GM21367 (cell line): ENCODE results near the gene LCAT.

Experiments used
- ATAC-seq: cut with Tn5 transposase; IDR thresholded peaks from one replicate; pipeline ENCODE4 v1.9.1; 2021; ENCODE audit not compliant: unreplicated experiment

The LCAT gene

GRCh38 chr16:67969254-67970039 lies 25.5 kb upstream of the LCAT start:
- ATAC-seq: no peak

DNA sequence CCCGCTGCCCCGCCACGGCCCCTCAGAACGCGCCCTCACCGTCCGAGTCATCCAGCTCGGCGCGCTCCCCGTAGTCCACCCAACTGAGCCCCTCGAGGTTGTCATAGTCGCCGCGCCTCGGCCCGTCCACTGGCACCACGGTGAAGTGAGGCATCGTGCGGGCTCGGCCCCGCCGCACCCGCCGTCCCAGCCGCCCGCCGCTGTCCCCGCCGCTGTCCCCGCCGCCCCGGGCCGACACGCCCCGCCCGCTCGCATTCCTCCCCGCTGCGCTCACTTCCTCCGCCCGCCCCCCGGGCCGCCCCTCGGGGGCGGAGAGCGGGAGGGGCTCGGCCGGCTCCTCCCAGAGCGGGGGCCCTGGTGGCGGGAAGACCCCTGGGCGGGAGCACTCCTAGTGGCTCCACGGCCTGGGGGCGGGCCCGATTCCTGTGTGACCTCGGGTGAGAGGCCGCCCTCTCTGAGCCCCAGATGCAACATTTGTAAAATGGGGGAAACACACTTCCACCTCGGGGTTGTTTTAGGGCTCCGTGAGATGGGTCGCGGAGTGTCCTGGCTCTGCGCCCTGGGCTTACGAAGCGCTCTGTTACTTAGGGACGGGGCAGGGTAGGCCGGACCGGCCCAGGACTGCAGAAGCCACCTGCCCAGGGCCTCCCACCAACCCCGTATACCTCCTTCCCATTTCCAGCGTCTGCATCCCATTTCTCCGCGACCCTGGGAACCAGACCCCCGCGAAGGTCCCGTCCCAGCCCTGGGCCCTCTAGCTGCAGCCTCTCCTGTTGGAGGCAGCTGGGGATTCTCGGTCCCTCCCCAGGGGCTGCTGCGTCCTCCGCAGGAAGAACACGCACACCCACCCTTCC lies 24.7 kb upstream of the LCAT start, which contains the start of gene SLC12A4:
TSS of gene SLC12A4 (minus strand) at position 238 of the 854 bp plus-strand sequence. CDS start at position 154, 84 bp downstream.
- peak; percentile 64 for ATAC-seq

GRCh38 chr16:67967958-67968399 lies 24.1 kb upstream of the LCAT start:
- ATAC-seq: peak; percentile 15

- no peak for ATAC-seq
These were observed 23.4 kb upstream of the LCAT start for GRCh38 chr16:67967183-67967957.

DNA sequence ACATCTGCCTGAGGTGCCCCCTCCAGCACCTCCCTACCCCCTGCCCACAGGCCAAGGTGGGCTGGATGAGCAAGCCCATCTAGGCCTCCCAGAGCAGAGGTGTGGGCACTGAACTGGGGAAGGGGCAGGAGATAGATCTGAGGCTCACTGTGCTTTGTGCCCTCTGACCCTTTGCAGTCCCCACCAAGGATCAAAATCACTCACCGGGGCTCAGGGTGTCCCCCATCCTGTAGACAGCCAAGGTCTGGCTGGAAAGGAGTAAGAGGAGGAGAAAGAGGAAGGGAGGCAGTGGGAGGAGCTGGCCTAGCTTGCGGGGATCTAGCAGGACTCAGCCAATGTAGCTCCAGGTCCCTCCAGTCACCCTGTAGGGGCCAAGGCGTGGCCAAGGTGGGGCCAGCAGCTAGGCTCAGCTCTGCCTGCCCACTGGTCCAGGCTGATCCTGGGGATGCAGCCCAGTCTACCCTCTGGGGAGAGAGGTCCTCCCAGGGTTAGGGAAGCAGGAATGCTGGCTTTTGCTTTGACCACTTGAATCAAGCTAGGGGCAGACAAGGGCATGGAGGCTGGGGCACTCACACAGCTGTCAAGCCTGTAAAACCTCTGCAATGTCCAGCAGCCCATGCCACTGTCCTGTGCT lies 22.7 kb upstream of the LCAT start:
- no peak for ATAC-seq

- ATAC-seq: no peak
These were observed 22.0 kb upstream of the LCAT start for GRCh38 chr16:67965668-67966548.

DNA sequence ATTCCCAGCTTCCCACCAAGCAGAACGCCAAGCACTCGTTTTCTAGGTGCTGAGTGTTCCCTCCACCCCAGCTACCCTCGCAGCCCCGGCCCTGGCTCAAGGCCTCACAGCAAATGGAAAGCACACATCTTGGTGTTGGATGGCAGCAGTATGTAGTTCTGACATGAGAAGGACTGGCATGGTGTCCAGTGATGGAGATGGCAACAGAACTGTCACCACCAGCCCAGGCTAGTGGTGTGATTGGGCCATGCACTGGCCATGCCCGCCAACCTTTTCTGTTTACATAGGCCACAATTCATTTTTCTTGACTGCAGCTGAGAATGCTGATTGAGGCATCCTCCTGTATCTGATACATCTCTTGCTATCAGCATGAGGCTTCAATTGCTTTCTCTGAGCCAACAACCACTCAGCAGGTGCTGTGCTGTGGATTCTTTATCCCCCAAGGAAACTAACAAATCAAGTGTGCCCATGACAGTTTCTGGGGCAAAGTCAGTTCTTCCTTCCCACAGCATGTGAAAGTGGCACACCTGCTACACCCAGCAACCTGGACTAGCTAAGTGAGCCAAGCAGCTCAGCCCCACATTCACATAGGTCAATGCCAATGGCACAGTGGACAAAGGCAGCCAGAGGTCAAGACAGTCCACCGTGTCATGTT lies 20.7 kb upstream of the LCAT start:
- ATAC-seq: no peak

- no peak for ATAC-seq
These were observed 19.9 kb upstream of the LCAT start for GRCh38 chr16:67963662-67964321.

DNA sequence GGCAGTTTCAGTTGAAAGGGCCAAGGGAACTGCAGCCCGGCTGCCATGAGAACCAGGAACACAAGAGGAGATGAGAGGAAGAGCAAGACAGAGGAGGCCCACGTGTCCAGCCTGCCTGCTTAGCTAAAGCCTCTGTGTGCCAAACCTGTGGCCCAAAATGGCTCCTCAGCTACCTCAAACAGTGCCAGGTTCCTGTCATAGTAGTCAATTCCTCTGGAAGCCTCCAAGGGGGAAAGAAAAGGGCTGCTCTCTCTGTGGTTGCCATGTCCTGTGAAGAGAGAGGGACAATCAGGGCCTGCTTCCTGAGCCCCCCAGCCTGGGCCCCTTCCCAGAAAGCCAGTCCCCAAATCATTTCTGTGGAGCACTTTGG lies 19.4 kb upstream of the LCAT start:
- no peak for ATAC-seq

- no peak for ATAC-seq
These were observed 18.2 kb upstream of the LCAT start for GRCh38 chr16:67962135-67962534.

DNA sequence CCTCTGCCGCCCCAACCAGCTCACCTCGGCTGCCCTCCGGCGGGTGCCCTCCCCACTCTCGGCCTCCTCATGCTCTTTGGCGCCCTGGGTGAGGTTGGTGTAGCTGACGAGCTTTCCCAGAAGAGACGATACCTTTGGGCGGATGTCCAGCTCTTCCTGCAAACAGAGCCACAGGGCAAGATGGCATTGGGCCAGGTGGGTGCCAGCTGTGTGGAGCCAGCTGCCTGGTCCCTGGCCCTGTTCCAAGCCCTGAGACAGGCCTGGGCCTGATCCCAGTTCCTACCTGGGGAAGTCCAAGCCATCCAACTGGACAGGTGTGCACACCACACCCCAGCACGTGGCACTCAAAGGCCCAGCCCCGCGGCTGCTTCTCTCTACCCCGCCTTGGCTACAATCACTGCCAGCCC lies 17.6 kb upstream of the LCAT start:
- ATAC-seq: no peak

DNA sequence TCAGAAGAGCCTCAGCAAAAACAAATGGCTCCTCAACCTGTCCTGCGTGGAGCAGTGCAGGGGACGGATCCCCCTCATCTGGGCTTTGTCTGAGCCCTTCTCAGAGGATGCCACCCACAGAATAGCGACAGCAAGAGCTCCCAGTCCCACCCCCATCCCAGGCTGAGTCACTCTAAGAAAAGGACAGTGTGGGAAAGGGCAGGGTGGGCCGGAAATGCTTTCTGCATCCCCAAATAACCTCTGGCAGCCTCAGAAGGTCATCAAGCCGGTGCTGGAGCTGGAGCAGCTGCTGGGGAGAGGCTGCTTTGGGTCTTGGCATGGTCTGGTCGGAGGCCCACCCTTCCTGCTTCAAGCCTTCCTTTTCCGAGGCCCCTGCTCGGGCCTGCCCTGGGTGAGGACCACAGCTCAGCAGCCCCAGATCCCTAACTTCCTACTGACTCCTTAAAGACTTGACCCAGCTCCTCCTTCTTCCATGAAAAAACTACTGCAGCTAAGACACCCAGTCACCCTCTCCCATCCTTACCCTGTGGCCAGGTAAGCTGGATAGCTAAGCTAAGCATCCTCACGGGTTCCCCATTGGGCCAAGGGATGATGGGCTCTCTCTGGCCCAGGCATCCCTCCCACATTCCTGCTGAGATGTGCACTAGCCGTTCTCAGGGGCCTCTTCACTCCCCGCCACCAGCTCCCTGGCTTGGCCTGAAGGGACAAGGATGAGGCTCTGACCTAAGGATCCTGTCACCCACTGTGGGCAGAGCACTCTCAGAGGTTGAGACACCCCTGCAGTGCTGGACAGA lies 15.8 kb upstream of the LCAT start:
- no peak for ATAC-seq

- no peak for ATAC-seq
These were observed 13.7 kb upstream of the LCAT start for GRCh38 chr16:67957622-67958021.

DNA sequence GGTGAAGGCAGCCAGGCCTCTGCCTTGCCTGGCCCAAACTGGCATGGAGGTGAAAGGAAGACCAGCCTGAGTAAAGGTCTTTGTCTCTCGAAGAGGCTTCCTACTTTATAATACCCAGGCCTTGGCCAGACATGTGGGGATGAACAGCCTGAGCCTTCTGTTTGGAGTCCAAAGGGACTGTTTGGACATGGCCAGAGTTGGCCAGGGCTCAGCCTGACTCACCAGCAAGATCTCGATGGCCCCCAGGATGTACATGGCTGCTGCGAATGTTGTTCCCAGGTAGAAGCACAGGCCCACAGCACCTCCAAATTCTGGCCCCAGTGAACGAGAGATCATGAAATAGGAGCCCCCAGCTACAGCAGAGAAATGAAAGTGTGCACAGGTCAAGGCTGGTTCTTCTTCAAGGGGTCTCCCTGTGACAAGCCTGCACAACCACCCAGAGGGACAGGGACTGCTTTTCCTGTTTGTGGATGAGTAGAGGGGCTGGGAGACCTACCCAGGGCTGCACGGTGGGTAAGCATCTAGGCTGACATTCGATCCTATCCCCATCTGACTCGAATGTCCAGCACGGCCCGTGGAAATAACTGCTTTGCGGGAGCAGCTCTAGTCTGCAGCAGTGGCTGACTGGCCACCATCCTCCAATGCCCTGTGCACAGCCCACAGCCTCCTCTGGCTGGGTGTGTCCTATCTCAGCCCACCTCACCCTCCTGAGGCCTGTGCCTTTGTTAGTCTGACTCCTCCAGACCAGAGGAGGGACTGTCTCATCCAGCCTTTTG lies 10.7 kb upstream of the LCAT start:
- ATAC-seq: no peak

DNA sequence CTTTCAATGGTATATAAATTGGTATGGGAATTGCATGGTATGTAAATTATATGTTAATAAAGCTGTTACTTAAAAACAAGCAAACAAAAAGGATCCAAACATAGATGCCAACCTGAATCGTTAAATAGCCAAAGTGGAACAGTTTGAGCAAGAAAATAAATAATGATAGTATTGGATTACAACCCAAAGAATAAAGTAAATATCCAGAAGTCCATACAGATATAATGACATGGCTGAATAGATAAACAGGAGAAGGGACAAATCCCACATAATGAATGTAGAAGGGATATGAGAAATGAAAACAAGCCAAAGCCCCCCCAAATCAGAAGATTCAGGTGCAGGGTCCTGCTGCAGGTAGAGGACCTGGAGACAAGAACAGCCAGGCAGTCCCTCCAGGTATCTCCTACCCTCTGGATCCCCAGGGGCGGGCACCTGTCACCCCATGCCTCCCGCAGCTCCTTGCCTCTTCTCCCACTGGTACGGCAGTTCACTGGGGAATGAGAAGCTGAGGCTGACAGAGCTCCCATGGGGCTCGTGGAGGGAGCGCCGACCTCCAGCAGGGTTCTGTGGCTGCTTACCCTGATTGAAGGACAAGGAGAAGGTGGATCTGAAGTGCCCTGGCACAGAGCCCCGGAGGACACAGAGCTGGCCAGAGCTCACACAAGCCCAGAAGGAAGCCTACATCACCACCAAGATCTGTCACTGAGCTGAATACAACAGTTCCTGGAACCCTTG lies 9.9 kb upstream of the LCAT start:
- no peak for ATAC-seq

DNA sequence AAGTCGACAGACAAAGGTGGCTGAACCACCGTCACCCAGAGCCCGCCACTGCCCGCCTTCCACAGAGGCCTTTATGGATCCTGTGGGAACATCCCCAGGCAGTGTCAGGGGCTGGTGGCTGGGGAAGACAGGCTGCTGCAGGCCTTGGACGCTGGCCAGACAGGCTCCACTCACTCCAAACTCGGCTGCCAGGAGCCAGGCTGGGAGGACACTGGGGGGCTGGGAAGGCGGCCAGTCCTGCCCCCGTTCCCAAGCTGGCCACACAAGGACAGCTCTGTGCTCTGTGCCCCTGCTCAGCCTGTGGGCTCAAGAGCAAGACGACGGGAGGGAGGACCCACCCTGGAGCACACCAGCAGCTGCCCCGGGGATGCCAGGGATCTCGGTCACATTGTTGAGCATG lies 7.6 kb upstream of the LCAT start:
- no peak for ATAC-seq
